Activated T-cell treated with anti-CD3 and anti-CD28 coated beads for 48 hours (primary cell): ENCODE data around the gene SPEN.

Experiments used
- DNase-seq: peaks from one replicate; pipeline ENCODE4 v3.0.0-alpha.2; 2020; ENCODE audit warnings: low read depth

The SPEN gene

GRCh38 chr1:15937146-15937545, 89.6 kb downstream of the SPEN start:
- no peak for DNase-seq

- no peak for DNase-seq
Measured at GRCh38 chr1:15937706-15938168, 90.2 kb downstream of the SPEN start.

GRCh38 chr1:15938628-15939161, 91.2 kb downstream of the SPEN start:
- DNase-seq: no peak

GRCh38 chr1:15939181-15940109, 91.9 kb downstream of the SPEN start:
- no peak for DNase-seq

- DNase-seq: no peak
Measured at GRCh38 chr1:15940110-15941043, 92.9 kb downstream of the SPEN start.

- no peak for DNase-seq
Measured at GRCh38 chr1:15941044-15941840, 93.7 kb downstream of the SPEN start.

GRCh38 chr1:15941899-15942660, 94.6 kb downstream of the SPEN start:
- no peak for DNase-seq

- no peak for DNase-seq
Measured at GRCh38 chr1:15942661-15943327, 95.3 kb downstream of the SPEN start.

- no peak for DNase-seq
Measured at GRCh38 chr1:15943328-15943991, 96.0 kb downstream of the SPEN start.

- DNase-seq: no peak
Measured at GRCh38 chr1:15943992-15944307, 96.4 kb downstream of the SPEN start.

GRCh38 chr1:15944308-15945010, 97.0 kb downstream of the SPEN start:
- no peak for DNase-seq

GRCh38 chr1:15945011-15945831, 97.7 kb downstream of the SPEN start:
- no peak for DNase-seq

GRCh38 chr1:15945832-15946448, 98.4 kb downstream of the SPEN start:
- no peak for DNase-seq

- no peak for DNase-seq
Measured at GRCh38 chr1:15946571-15947381, 99.3 kb downstream of the SPEN start.

- DNase-seq: no peak
Measured at GRCh38 chr1:15947382-15948090, 100.0 kb downstream of the SPEN start.

GRCh38 chr1:15948091-15948591, 100.6 kb downstream of the SPEN start:
- DNase-seq: no peak
